ENCODE results near the gene PHF21A.
"Not testable (repeated sequence)": the region's sequence is repeated elsewhere in the genome, so short reads cannot be mapped to it uniquely, and the experiment has no call there.

Gene PHF21A

DNA sequence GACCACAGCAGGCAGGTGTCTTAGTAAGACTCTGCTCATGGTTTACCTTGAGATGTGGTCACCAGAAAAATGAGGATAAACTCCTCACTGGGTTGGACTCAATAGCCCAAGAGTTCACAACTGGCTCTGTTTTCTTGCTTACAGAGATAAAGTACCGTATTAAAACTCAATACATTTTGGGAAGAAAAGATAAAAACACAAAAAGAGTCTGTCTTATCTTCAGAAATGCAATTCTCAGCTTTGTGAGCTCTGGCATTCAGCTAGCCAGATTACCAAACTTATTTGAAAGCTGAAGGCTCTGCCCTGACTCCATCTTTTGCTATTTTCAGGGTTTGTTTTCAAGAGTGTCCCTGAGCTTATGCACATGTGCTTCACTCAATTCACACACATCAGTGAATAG is 75.4 kb downstream of the PHF21A start:
- no peak overlapping the region for H3K27ac ChIP-seq

DNA sequence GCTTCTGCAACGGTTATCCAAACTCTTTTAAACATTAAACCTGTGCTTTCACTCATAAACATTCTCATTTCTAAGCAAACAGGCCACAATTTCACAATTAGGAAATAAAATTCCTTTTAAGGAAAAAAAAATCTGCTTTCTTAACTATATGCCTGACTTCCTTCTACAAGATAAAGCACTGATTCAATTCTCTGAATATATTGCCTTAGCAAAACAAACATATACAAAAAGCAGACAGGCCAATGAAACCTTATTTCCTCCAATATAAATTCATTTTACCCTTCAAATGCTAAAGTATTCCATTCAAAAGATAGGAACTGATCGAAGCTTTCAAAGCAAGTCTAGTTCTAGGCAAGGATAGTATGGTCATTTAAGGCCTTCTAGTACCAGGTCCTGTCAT is 76.7 kb downstream of the PHF21A start:
- no peak for DNase-seq (ENCODE audit: low read depth, low spot score)
- no peak overlapping the region for H3K27ac ChIP-seq

More for the DNA sequence above, 75.4 kb downstream of the PHF21A start:
- DNase-seq (ENCODE audit: low read depth, low spot score), result no peak

DNA sequence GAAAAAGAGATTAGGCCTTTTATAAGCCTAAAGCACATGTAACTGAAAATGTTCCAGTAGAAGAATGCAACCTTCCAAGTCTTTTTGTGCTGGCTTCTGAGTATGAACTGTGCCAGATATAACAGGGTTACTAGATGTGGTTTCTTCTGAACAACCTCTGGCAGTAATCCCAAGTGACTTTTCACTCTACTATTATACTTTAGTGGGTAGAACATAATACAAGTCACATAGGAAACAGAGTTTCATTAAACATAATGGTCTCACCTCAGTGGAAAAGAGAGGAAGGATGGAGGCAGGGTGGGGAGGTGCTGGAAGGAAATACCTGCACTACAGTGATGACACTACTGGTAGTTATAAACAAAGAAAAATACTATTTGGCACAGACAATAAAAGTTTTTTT is 81.3 kb downstream of the PHF21A start:
- no peak for DNase-seq (ENCODE audit: low read depth, low spot score)
- no peak overlapping the region for H3K27ac ChIP-seq

DNA sequence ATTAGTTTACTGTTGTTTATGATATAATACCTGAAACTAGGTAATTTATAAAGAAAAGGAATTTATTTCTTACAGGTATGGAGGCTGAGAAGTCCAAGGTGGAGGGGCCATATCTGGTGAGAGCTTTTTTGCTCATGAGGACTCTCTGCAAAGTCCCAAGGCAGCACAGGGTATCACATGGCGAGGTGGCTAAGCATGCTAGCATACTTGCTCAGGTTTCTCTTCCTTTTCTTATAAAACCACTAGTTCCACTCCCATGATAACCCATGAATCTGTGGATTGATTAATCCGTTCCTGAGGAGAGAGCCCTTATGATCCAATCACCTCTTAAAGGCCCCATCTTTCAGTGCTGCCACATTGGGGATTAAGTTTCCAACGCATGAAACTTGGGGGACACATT is 82.7 kb downstream of the PHF21A start:
- H3K27ac ChIP-seq, result no peak overlapping the region
- no peak for DNase-seq (ENCODE audit: low read depth, low spot score)

DNA sequence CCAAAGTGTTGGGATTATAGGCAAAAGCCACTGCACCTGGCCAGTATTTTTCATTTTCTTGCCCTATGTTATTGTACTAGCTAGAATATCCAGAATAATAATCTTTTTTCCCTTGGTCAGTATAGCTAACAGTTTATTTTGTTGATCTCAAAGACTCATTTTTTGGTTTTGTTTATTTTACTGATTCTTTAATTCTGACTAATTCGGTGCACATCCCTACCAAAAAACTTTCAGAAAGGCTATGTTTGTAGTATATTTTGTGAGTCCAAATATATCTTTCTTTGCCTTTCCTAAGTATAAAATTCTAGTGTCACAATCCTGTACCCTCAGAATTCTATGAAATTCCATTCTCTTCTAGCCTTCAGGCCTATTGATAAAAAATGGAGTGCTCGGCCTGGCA is 84.3 kb downstream of the PHF21A start:
- no peak for DNase-seq (ENCODE audit: low read depth, low spot score)

DNA sequence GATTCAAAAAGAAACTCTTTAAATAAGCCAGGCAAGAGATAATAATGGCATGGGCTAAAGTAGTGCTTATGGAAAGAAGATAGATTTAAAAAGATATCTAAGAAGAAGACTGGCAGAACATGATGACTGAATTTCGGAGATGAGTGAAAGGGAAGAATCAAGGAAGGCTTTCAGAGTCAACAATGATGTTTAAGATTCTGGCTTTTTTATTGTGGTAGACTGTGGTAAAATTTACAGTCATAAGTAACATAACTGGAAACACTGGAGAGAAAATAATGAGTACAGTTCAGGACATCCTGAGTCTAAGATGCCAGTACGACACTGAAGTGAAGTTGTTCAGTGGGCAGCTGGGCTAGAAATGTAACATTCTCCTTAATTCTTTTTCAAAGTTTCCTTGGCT is 85.2 kb downstream of the PHF21A start:
- no peak for DNase-seq (ENCODE audit: low read depth, low spot score)
- no peak overlapping the region for H3K27ac ChIP-seq

More for the DNA sequence above, 84.3 kb downstream of the PHF21A start:
- H3K27ac ChIP-seq, result no peak overlapping the region

DNA sequence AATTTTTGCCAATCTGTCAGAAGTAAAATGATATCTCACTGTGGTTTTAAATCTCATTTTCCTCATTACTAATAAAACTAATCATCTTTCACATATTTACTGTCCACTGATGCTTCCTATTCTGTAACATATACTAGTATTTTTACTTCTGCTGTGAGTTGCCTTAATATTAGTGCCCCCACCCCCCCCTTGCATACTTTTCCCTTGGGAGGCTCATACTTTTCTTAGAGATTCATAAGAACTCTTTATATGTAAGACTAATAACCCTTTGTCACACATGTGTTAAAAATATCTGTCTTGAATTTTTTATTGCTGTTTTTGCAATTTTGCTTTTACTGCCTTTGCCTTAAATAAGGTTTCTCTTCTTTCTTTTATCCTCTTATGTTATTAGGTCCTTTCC is 87.2 kb downstream of the PHF21A start:
- H3K27ac ChIP-seq, result no peak overlapping the region
- DNase-seq (ENCODE audit: low read depth, low spot score), result no peak

DNA sequence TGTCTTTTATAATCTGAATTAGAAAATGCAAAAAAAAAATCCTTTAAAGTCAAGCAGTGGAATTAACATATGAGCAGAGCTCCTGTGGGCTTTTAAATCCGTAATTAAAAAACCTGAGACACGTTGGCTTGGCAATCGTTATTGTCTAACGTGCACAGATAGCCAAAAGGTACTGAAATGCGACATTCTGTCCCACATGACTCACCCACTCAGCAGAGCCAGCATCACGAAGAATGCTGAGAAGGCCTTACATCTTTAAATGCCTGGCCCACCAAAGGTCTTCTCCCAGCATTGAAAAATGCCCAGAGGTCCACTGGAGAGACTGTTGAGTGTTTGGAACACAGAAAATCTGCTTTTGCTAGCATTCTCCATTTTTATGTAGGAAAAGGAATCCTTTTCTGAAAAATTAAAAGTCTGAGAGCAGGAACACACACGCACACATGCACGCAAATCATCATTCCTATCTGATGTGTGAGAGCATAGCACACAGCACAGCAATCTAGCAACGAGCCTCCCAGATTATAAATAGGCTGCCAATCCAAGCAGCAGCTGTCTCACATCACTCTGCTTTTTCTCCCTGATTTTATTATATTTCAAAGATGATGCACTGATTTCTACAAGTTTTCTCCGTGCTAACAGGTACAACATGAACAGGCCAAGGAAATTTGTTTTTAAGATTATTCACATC is 94.5 kb downstream of the PHF21A start:
- no peak for DNase-seq (ENCODE audit: low read depth, low spot score)
- no peak overlapping the region for H3K27ac ChIP-seq

DNA sequence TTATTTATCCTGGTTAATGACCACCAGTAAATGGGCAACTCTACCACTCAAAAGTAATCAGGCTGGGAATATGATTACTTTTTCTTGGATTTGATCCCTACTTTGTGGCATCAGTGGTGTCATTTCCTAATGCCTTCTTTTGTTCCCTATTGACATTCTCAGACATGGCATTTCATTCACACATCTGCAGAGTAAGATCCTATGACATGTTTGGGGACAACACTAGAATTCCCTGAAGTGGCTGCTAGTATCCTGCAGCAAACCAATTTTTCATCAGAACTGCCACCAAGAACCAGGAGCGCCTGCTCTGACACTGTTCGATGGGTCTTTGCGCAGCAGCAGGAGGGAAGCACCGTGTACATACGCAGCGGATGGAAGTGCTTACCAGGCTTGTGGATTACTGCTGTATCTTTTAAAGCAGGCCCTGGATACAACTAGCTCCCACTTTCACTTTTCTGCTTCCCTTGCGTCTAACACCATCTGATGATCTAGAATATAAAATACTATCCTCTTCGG is 101.1 kb downstream of the PHF21A start:
- H3K27ac ChIP-seq, result no peak overlapping the region
- DNase-seq (ENCODE audit: low read depth, low spot score), result no peak

DNA sequence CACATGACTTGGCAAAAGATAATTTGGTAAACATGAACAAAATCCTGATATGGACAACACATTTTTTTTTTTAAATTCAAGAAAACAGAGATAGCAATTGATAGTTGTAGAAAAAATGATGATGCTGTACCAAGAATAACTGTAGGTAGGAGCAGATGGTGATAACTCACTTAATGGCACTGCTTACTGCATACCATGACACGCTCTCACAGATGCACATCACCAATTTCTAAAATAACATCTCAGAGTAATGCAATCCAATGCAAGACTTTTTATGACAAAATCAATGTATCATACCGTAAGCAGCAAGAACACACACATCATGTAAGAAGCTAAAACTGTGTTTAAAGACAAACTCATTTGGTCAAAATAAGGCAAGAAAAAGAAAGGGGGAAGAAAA is 102.6 kb downstream of the PHF21A start:
- no peak for DNase-seq (ENCODE audit: low read depth, low spot score)
- H3K27ac ChIP-seq, result no peak overlapping the region

DNA sequence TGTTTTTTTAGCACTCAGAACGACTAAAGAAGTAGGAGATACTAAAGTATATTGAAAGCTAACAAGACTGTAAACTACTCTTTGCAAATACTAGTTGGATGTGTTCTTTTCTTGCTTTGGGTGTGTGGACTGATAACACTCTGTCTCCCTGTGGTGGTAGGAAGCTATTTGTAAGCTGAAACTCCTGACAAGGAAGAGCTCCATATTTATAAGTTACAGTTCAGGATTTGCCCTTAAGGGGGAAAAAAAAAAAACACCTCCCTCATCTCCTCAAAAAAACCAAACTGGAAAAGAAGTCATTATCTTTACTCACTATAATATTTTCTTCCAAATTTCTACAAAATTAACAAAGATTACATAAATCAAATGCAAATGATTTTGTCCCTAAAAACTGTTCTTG is 103.9 kb downstream of the PHF21A start:
- no peak overlapping the region for H3K27ac ChIP-seq
- DNase-seq (ENCODE audit: low read depth, low spot score), result no peak

DNA sequence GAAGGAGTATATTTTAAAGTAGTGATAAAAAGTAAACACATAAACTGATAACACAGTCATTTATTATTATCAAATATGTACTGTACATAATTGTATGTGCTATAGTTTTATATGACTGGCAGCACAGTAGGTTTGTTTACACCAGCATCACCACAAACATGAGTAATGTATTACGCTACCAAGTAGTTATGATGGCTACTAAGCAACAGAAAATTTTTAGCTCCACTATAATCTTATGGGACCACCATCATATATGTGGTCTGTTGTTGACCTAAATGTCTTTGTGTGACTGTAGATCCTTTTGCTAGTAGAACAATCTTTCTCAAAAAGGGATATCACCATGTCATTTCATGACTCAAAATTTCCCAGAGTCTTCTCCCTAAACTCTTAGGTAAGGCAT is 105.3 kb downstream of the PHF21A start:
- no peak overlapping the region for H3K27ac ChIP-seq
- DNase-seq (ENCODE audit: low read depth, low spot score), result no peak

DNA sequence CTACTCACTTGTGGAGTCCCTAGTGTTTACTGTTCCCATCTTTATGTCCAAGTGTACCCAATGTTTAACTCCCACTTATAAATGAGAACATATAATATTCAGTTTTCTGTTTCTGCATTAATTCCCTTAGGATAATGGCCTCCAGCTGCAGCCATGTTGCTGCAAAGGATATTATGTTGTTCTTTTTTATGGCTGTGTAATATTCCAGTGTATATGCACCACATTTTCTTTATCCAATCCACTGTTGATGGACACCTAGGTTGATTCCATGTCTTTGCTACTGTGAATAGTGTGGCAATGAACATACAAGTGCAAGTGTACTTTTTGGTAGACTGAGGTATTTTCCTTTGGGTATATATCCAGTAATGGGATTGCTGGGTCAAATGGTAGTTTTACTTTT is 107.1 kb downstream of the PHF21A start:
- not testable (repeated sequence) for H3K27ac ChIP-seq; DNase-seq (ENCODE audit: low read depth, low spot score)

DNA sequence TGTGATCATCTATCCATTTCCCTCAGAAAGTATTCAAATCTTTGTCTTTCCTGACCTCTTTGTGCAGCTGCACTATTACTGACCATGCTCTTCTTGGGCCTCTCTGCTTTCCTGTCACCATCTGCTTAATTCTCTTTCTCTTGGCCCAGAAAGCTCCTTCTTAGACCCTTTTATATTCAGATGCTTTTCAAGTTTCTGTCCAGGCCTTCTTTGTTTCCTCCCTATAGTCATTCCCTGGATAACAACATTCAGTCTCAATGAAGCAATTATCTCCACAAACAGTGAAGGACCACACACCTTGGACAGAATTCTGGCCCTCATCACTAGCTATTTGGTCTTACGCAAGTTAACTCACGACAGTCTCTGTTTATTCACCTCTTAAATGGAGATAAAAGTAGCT is 109.1 kb downstream of the PHF21A start:
- no peak overlapping the region for H3K27ac ChIP-seq
- DNase-seq (ENCODE audit: low read depth, low spot score), result no peak

DNA sequence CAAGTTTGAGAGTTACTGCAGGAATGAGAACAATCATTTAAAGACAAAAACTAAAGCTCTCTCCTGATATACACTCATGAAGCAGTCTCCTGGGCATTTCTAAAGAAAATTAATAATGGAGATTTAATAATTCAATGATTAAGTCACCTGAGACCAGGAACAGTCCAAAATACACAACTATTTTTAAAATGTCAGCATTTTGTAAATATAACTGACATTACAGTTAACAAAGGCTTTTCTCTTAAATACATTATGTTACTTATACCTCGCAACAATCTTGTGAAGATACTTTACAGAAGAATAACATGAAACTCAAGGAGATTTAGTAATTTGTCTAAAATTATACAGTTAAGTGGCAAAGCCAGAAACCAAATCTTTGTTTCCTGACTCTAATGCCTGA is 111.2 kb downstream of the PHF21A start:
- H3K27ac ChIP-seq, result no peak overlapping the region
- DNase-seq (ENCODE audit: low read depth, low spot score), result no peak

DNA sequence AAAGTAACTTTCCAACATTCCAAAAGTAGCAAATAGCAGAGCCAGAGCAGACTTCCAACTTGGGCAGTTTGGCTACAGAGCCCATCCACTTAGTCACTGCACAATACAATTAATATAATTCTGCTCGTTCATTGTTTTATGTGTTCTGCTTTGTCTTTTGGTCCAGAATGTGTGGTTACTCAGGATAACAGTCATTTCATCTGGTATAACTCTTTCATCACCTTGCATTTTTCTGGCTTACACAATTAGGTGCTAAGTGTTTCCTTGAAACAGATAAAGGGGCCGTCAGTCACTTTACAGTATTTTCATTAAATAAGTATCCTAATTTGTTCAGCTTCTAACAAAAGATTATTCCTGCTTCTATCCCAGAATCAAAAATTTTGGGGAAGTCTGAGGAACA is 111.6 kb downstream of the PHF21A start:
- DNase-seq (ENCODE audit: low read depth, low spot score), result no peak
- no peak overlapping the region for H3K27ac ChIP-seq

DNA sequence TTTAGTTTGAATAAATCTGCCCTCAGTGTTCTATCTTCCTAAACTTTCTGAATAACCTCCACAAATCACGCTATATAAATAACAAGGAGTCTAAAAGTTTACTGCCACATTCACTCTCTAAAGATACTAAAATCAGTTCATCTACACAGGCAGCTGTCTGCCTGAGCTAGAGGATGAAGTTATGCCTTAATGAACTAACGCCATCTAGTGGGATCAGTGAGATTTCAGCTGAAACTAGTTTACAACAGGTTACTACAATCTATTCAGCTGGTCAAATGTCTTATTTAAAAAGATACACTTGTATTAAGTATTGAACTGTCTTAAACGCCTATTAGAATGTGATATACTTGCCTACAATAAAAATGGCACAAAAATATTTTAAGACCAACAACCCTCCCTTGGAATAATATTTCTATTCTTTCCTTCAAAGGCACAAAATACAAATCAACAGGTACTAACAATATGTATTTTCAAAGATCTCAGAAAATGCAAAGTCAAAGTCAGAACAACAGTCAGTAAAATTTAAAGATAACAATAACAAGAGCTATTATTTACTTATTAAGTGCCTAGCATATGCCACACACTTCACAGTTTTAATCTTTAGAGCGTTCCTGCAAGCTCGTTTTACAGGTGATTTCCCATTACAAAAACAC is 114.7 kb downstream of the PHF21A start:
- DNase-seq (ENCODE audit: low read depth, low spot score), result peak; percentile 2
- no peak overlapping the region for H3K27ac ChIP-seq

DNA sequence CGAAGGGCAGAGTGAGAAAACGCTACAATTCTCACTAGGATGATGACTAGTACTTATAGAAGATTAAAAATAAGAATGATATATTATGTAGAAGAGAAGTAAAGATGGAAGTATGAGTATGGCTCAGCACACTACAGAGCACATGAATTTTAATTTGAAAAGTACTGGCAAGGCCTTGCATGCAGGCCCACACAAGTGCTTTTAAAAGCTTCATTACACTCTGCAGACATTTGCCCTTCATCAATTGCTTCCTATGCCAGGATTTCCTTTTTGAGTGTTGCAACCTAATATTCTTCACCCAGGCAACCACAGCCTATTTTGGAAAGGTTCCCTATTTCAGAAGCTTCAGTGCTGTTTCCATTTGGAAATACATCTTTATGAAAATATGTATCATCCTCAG is 117.7 kb downstream of the PHF21A start:
- no peak for DNase-seq (ENCODE audit: low read depth, low spot score)

DNA sequence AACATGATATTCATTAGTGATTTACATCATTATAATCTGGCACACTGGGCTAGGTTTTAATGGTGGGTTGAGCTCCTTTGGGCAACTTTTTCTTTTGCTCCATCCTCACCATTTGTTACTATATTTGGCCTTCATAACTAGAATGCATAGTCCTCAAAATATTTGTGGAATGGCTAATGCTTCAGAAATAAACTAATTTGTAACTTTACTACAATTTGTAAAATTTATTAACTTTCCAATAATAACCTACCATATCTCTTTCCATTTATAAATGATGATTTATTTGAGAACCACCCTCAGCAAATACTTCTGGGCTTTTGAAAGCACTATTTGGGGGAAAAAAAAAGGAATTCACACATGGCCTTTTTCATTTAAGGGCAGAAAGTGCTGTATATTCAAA is 119.1 kb downstream of the PHF21A start:
- no peak overlapping the region for H3K27ac ChIP-seq

More for the DNA sequence above, 117.7 kb downstream of the PHF21A start:
- H3K27ac ChIP-seq, result no peak overlapping the region

DNA sequence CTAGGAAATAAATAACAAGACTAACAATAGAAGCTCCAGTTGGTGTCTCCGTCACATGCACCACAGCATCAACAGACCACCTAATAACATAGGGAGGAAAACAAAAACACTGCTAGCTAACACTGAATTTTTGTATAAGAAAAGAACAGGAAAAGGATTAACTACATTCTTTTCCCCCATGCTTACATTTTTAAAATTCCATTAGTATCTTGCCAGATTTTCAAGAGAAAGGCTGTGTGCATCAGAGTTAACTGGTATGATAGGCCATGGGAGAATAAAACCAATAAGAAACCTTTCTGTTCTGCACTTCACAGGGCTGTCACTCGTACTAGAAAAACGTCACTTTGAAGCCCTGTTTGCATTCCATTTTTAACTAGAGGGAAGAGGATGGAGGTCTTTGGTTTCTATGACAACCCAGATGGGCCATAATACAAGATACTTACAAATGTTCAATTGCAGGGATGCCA is 119.8 kb downstream of the PHF21A start:
- no peak overlapping the region for H3K27ac ChIP-seq
- DNase-seq (ENCODE audit: low read depth, low spot score), result no peak

More for the DNA sequence above, 119.1 kb downstream of the PHF21A start:
- no peak for DNase-seq (ENCODE audit: low read depth, low spot score)

DNA sequence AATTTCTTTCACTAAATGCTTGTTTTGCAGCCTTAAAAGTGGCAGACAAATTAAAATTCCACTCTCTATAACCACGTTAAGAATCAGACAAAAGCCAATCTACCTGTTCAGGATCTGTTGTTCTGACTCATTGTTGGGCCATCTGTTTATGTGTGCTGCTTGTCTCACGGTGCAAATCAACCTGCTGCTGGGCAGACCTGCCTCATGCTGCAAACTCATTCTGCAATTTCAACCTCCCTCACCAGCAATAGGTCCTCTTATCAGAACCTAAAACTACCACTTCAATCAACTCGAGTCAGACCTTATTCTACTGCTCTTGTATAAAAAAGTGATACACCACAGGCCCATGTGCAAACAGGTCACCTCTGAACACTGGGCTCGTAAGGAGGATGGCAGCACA is 123.7 kb downstream of the PHF21A start:
- H3K27ac ChIP-seq, result no peak overlapping the region

DNA sequence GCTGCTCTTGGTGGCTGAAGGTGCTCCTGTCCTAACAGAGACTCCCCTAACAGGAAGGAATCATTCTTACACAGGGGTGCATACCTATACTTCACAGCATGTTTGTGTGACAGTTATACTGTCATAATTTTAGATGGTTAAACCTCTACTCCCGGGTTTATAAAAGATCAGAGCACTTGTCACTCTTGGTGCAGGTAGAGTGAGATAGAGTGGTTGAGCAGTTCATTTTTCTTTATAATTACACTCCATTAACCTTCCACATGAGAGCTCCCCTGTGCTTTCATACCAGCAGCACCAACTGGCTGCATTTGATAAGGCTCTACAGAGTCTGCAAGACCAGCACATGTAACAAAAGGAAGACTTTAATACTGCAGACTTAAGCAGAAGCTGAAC is 125.9 kb downstream of the PHF21A start:
- H3K27ac ChIP-seq, result no peak overlapping the region

More for the DNA sequence above, 123.7 kb downstream of the PHF21A start:
- peak; percentile 1 for DNase-seq (ENCODE audit: low read depth, low spot score)

More for the DNA sequence above, 125.9 kb downstream of the PHF21A start:
- no peak for DNase-seq (ENCODE audit: low read depth, low spot score)
